Gastrocnemius medialis (tissue), 4 donors: Measurements from ENCODE around the gene TMEM61. TPM values are rescaled to one million over a fixed set of nuclear protein-coding genes. Genes with fewer than 3 reads are reported as not detected.

Experiments used
- ATAC-seq, 2 donors: fragments of 150-250 bp; one replicate each; pipeline ENCODE4 v1.9.1; 2016
- DNase-seq, 2 donors: peaks; one replicate each; pipeline ENCODE4 v3.0.0-alpha.2; 2019
- H3K27ac ChIP-seq, 4 donors: fragments of 200-600 bp; sonication (generic); 1 replicate in 1 of 4; 2 replicates in 3 of 4; pipeline ENCODE4 v1.5.1; 2016 to 2018; ENCODE audit warnings: mild to moderate bottlenecking in 2 of 4, moderate library complexity in 1 of 4
- H3K27me3 ChIP-seq, 3 donors: fragments of 200-600 bp; sonication (generic) in 2 of 3; 1 replicate in 1 of 3; 2 replicates in 2 of 3; pipeline versions ENCODE4 v1.5.1 to v1.6.0; 2016 to 2019; ENCODE audit warnings: mild to moderate bottlenecking in 1 of 3, moderate library complexity in 1 of 3
- H3K36me3 ChIP-seq, 2 donors: fragments of 200-600 bp; sonication (generic) in 1 of 2; one replicate each; pipeline ENCODE4 v1.5.1; 2017 to 2018
- H3K4me1 ChIP-seq, 2 donors: fragments of 200-600 bp; sonication (generic) in 1 of 2; one replicate each; pipeline ENCODE4 v1.5.1; 2016 to 2017; ENCODE audit warnings: mild to moderate bottlenecking in 2 of 2
- H3K4me3 ChIP-seq, 4 donors: fragments of 200-600 bp; sonication (generic) in 3 of 4; 1 replicate in 1 of 4; 2 replicates in 3 of 4; pipeline ENCODE4 v1.5.1; 2016 to 2019; ENCODE audit warnings: mild to moderate bottlenecking in 2 of 4
- H3K9me3 ChIP-seq, 3 donors: fragments of 200-600 bp; sonication (generic) in 2 of 3; 1 replicate in 1 of 3; 2 replicates in 2 of 3; pipeline ENCODE4 v1.5.1; 2016 to 2019
- CTCF ChIP-seq, 5 experiments: fragments of 450-650 bp in 3 of 5; fragments of 200-600 bp in 2 of 5; sonication (generic) in 2 of 5; IDR thresholded peaks in 4 of 5; conservative IDR thresholded peaks in 1 of 5; 1 replicate in 4 of 5; 2 replicates in 1 of 5; pipeline ENCODE4 v1.5.1; 2016 to 2019; ENCODE audit warnings: antibody characterized with exemption in 5 of 5, mild to moderate bottlenecking in 3 of 5, moderate library complexity in 3 of 5
- POLR2A ChIP-seq, 2 donors: fragments of 450-650 bp; IDR thresholded peaks; one replicate each; pipeline ENCODE4 v1.6.1; 2017; ENCODE audit warnings: antibody characterized with exemption in 2 of 2, mild to moderate bottlenecking in 2 of 2, moderate library complexity in 2 of 2
- in situ Hi-C, 4 donors: fragments of 200-750 bp; cut with MboI; loops; one replicate each; pipeline versions ENCODE4 v1.15.0 to v1.8.0; 2017; ENCODE audit warnings: low sequenced_read_pairs in 4 of 4
- intact Hi-C: fragments of 100-400 bp; cut with DNase I; formaldehyde crosslinking; loops from one replicate; pipeline ENCODE4 v1.15.1; 2023; ENCODE audit warnings: low total_unique reads
- total RNA-seq, 4 donors: library from RNA; depleted of rRNA; stranded (reverse); fragments of >200 nt; gene quantifications; one replicate each; pipeline versions ENCODE4 v1.1.0 to v1.2.3, GENCODE V29; 2016

Gene TMEM61
- total RNA-seq, 4 donors from 2014 or later, result 0.58 TPM; not detected in 3

- Histone ChIP-seq H3K4me1 (no peaks in the 10 kb centered on the region), H3K9me3 (no peaks in the 10 kb centered on the region), H3K27me3 (peaks cover 0 to 2% (median 0%) of the 10 kb centered on the region in 3 donors), H3K27ac (no peak overlapping the region), H3K4me3 (no peak overlapping the region), H3K36me3 (no peaks in the 10 kb centered on the region)
- in situ Hi-C loops, result loop anchor here in 1 of 4 donors (5.0 kb wide), 1 partner anchor 39 kb away; no protein-coding TSS in a partner anchor
- intact Hi-C loops, result no loop called here
- DNase-seq (no peak), ATAC-seq (no peak)
- TF ChIP-seq POLR2A (IDR thresholded peaks at IDR 0.05), result no peak
- no peak for TF ChIP-seq CTCF (IDR thresholded peaks at IDR 0.05 in 4 of 5, conservative IDR thresholded peaks at IDR 0.05 in 1 of 5)
Measured at GRCh38 chr1:54990916-54991315, 10.5 kb downstream of the TMEM61 start.

GRCh38 chr1:54991939-54992338 lies 11.5 kb downstream of the TMEM61 start:
- no peak overlapping the region for H3K4me3 ChIP-seq
- intact Hi-C loops, result no loop called here
- no peak overlapping the region for H3K27ac ChIP-seq
- in situ Hi-C loops, result loop anchor here in 1 of 4 donors (5.0 kb wide), 1 partner anchor 40 kb away; no protein-coding TSS in a partner anchor
- ATAC-seq (no peak), DNase-seq (no peak)
- peaks cover 0 to 6% of the 10 kb centered on the region in 2 donors for H3K4me1 ChIP-seq
- no peaks in the 10 kb centered on the region for H3K36me3 ChIP-seq
- H3K27me3 ChIP-seq, result peaks cover 6 to 7% (median 6%) of the 10 kb centered on the region in 3 donors
- no peaks in the 10 kb centered on the region for H3K9me3 ChIP-seq
- no peak for TF ChIP-seq CTCF (IDR thresholded peaks at IDR 0.05 in 4 of 5, conservative IDR thresholded peaks at IDR 0.05 in 1 of 5)
- no peak for TF ChIP-seq POLR2A (IDR thresholded peaks at IDR 0.05)

GRCh38 chr1:54993140-54993539 lies 12.7 kb downstream of the TMEM61 start:
- Histone ChIP-seq H3K4me1 (peaks cover 0 to 6% of the 10 kb centered on the region in 2 donors), H3K27ac (no peak overlapping the region), H3K27me3 (peaks cover 13 to 16% (median 15%) of the 10 kb centered on the region in 3 donors), H3K36me3 (no peaks in the 10 kb centered on the region), H3K9me3 (no peaks in the 10 kb centered on the region), H3K4me3 (no peak overlapping the region)
- TF ChIP-seq CTCF (IDR thresholded peaks at IDR 0.05 in 4 of 5, conservative IDR thresholded peaks at IDR 0.05 in 1 of 5) (no peak), POLR2A (IDR thresholded peaks at IDR 0.05) (no peak)
- no peak for ATAC-seq
- no peak for DNase-seq
- in situ Hi-C loops, result loop anchor here in 1 of 4 donors (5.0 kb wide), 1 partner anchor 41 kb away; no protein-coding TSS in a partner anchor
- intact Hi-C loops, result no loop called here

- in situ Hi-C loops, result loop anchor here in 1 of 4 donors (5.0 kb wide), 1 partner anchor 42 kb away; no protein-coding TSS in a partner anchor
- peaks cover 13 to 16% (median 16%) of the 10 kb centered on the region in 3 donors for H3K27me3 ChIP-seq
- no peak for TF ChIP-seq CTCF (IDR thresholded peaks at IDR 0.05 in 4 of 5, conservative IDR thresholded peaks at IDR 0.05 in 1 of 5)
- no peak for TF ChIP-seq POLR2A (IDR thresholded peaks at IDR 0.05)
Measured at GRCh38 chr1:54994355-54994990, 14.0 kb downstream of the TMEM61 start.

More at GRCh38 chr1:54994355-54994990, 14.0 kb downstream of the TMEM61 start:
- Histone ChIP-seq H3K27ac (no peak overlapping the region), H3K36me3 (no peaks in the 10 kb centered on the region), H3K4me1 (peaks cover 0 to 6% of the 10 kb centered on the region in 2 donors), H3K4me3 (no peak overlapping the region), H3K9me3 (no peaks in the 10 kb centered on the region)
- DNase-seq (no peak), ATAC-seq (no peak)
- intact Hi-C loops, result no loop called here
